AG09319 (cell line): ENCODE data around the gene ZBTB24.

Experiments used
- DNase-seq: peaks from one replicate; pipeline ENCODE4 v3.0.0-alpha.2; 2010; ENCODE audit warnings: low read depth; ENCODE audit errors: extremely low read depth
- CTCF ChIP-seq: IDR thresholded peaks from 2 replicates; pipeline ENCODE4 v1.5.1; 2011; ENCODE audit warnings: low read depth, mild to moderate bottlenecking, inconsistent platforms, low read length, moderate library complexity

The ZBTB24 gene

GRCh38 chr6:109475625-109476024 lies 7.4 kb downstream of the ZBTB24 start:
- TF ChIP-seq CTCF = no peak
- DNase-seq = no peak

DNA sequence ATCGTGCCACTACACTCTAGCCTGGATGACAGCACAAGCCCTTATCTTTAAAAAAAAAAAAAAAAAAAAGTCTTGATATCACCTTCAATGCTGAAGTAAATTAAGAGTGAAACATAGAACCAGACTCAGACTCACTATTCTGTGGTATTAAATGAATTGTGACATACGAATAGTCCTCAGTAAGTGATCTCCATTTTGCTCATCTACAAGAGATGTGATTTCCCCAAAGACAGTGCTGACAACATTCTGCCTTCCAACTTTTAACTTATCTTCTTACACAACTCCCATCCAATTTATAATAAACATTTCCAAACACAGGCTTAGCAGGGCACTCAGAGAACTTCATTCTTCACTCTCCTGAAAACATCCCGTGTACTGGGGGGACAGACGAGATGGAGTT lies 8.0 kb downstream of the ZBTB24 start:
- DNase-seq = no peak
- no peak for TF ChIP-seq CTCF

- TF ChIP-seq CTCF = no peak
- no peak for DNase-seq
Measured at GRCh38 chr6:109473120-109473519, 9.9 kb downstream of the ZBTB24 start.

- no peak for TF ChIP-seq CTCF
Measured at GRCh38 chr6:109472132-109472995, 10.7 kb downstream of the ZBTB24 start.

DNA sequence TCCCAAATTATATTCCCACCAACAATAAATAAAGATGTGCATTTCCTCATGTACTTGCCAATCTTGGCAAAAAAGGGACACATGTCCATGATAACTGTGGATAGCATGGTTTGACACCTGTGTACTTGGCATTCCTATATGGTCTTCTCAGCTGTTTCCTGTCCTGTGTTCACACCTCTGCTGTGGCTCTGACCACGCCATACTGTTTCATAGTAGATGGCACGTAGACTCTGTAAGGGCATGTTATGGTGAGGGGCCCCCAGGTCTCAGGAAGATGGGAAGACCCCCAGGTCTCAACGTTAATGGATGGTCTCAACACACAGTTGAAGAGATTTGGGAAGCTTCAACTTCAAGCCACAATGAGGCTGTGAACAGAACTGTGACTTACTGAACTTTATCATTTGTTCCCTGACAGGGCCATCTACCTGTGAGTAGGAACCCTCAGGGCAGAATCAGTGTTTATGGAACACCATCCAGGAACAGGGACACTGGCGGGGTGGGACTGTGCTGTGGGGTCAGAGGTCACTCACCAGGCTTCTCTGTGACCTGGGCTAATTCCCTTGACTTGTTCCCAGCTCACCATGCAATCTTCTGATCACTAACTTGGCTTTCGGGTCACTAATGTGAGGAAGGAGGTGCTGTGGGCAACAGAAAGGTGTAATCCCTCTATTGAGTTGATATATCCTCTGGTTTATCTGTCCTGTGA lies 11.8 kb downstream of the ZBTB24 start:
- no peak for DNase-seq
- no peak for TF ChIP-seq CTCF

More at GRCh38 chr6:109472132-109472995, 10.7 kb downstream of the ZBTB24 start:
- DNase-seq = no peak

GRCh38 chr6:109469591-109470189 lies 13.3 kb downstream of the ZBTB24 start:
- no peak for DNase-seq
- no peak for TF ChIP-seq CTCF

- no peak for DNase-seq
- TF ChIP-seq CTCF = no peak
Measured at GRCh38 chr6:109467696-109468095, 15.3 kb downstream of the ZBTB24 start.
